Stimulated activated naive CD8-positive, alpha-beta T cell treated with anti-CD3 and anti-CD28 coated beads, Interleukin-15, Interleukin-2, amounts not matched to agents 100 ng/mL and 50 ng/mL, for 24 hours (primary cell): ENCODE results near the gene TRMT5.

Experiments used
- H3K27ac Mint-ChIP-seq: one replicate; pipeline ENCODE4 v1.8.0; 2021; ENCODE audit warnings: mild to moderate bottlenecking, mixed read lengths
- H3K27me3 Mint-ChIP-seq: one replicate; pipeline ENCODE4 v1.8.0; 2021; ENCODE audit warnings: mixed read lengths
- H3K36me3 Mint-ChIP-seq: one replicate; pipeline ENCODE4 v1.8.0; 2021; ENCODE audit warnings: low read depth, mixed read lengths
- H3K4me1 Mint-ChIP-seq: one replicate; pipeline ENCODE4 v1.8.0; 2021; ENCODE audit warnings: low read depth, mixed read lengths
- H3K4me3 Mint-ChIP-seq: one replicate; pipeline ENCODE4 v1.8.0; 2021; ENCODE audit warnings: mild to moderate bottlenecking, mixed read lengths
- H3K9me3 Mint-ChIP-seq: one replicate; pipeline ENCODE4 v1.8.0; 2021; ENCODE audit warnings: mixed read lengths

Gene TRMT5

DNA sequence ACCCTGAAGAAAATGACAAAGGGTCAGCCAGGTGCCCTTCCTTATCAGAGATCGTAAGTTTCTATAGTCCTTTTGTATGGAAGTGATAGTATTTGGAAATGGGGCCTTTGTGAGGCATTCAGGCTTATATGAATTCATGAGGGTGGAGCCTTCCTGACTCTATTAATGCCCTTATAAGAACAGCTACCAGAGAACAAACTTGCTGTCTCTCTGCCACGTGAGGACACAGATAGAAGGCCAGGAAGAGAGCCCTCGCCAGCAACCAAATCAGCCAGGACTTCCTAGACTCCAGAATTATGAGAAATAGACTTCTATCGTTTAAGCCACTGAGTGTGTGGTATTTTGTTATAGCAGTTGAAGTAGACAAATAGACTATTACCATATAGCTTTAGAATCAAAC lies 36.7 kb downstream of the TRMT5 start:
- Mint-ChIP-seq H3K9me3 (peaks cover 3% of the 10 kb centered on the region), H3K4me1 (peaks cover 12% of the 10 kb centered on the region), H3K27me3 (no peaks in the 10 kb centered on the region), H3K4me3 (no peak overlapping the region), H3K27ac (no peak overlapping the region), H3K36me3 (peaks cover 14% of the 10 kb centered on the region)

DNA sequence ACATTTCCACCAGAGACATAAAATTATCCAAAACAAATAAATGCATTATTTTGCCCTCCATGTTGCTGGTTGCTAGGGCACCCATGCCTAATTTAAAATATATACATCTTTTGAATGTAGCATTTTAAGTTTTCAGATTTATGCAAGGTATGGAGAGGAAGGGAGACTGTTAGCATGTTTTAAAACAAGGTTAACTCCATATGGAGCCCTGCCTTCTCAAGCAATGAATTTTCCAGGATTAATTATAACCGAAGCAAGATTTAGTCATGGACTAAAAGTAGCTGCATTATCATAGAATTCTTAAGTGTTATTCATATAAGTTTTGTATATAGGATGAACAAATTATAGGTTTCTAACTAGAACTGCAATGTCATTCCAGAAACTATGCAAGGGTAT lies 37.2 kb downstream of the TRMT5 start:
- H3K4me1 Mint-ChIP-seq, result peaks cover 12% of the 10 kb centered on the region
- H3K9me3 Mint-ChIP-seq, result peaks cover 4% of the 10 kb centered on the region
- H3K27me3 Mint-ChIP-seq, result no peaks in the 10 kb centered on the region

DNA sequence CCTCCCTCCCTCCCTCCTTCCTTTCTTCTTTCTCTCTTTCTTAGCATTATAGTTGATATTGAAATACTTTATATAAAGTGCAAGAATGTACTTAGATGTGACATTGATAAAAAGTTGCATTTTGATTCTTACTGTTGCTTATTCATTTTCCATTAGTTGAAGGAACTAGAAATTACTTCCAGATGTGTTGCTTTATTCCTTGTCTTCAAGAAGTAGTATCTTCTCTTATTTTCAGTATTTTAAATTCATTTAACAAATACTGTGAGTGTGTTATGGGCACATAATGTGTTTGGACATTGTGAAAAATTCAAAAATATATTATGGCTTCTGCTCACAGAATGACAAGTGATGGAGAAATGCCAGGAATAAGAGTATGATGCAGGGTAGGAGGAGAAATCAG lies 45.6 kb downstream of the TRMT5 start:
- no peaks in the 10 kb centered on the region for H3K27me3 Mint-ChIP-seq
- no peak overlapping the region for H3K4me3 Mint-ChIP-seq
- H3K27ac Mint-ChIP-seq, result no peak overlapping the region

More for the DNA sequence above, 37.2 kb downstream of the TRMT5 start:
- H3K27ac Mint-ChIP-seq, result no peak overlapping the region
- H3K36me3 Mint-ChIP-seq, result peaks cover 14% of the 10 kb centered on the region
- no peak overlapping the region for H3K4me3 Mint-ChIP-seq

DNA sequence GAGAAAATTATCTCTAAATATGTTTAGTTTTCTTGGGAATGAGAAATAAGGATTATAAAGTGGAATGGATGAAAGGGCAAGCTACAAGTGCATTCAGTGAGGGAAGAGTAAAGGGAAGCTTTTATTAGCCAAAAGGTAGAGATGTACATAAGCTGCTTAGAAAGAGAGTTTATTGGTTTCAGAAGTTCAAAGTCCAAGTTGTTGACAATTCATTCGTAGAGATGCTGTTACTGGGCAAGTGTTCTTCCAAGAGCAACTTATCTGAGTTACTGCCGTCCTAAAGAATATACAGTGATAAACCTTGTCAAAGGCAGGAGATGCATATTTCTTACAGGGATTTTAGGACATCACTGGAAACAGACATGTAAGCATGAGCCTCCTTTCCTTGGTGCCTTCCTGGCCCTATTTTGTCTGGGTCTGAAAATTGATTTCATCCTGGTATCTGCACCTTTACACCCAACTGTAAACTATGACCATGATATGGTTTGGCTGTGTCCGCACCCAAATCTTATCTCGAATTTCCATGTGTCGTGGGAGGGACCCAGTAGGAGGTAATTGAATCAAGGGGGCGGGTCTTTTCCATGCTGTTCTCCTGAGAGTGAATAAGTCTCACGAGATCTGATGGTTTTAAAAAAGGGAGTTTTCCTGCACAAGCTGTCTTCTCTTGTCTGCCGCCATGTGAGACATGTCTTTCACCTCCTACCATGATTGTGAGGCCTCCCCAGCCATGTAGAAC lies 46.8 kb downstream of the TRMT5 start:
- Mint-ChIP-seq H3K27ac (no peak overlapping the region), H3K36me3 (peaks cover 11% of the 10 kb centered on the region), H3K9me3 (peaks cover 5% of the 10 kb centered on the region), H3K4me3 (no peak overlapping the region), H3K4me1 (no peaks in the 10 kb centered on the region), H3K27me3 (no peaks in the 10 kb centered on the region)

More for the DNA sequence above, 45.6 kb downstream of the TRMT5 start:
- peaks cover 11% of the 10 kb centered on the region for H3K36me3 Mint-ChIP-seq
- H3K9me3 Mint-ChIP-seq, result peaks cover 5% of the 10 kb centered on the region
- no peaks in the 10 kb centered on the region for H3K4me1 Mint-ChIP-seq

GRCh38 chr14:60931218-60931617 lies 49.7 kb downstream of the TRMT5 start:
- Mint-ChIP-seq H3K27ac (no peak overlapping the region), H3K27me3 (no peaks in the 10 kb centered on the region), H3K4me3 (no peak overlapping the region), H3K9me3 (no peaks in the 10 kb centered on the region), H3K4me1 (no peaks in the 10 kb centered on the region), H3K36me3 (peaks cover 17% of the 10 kb centered on the region)

DNA sequence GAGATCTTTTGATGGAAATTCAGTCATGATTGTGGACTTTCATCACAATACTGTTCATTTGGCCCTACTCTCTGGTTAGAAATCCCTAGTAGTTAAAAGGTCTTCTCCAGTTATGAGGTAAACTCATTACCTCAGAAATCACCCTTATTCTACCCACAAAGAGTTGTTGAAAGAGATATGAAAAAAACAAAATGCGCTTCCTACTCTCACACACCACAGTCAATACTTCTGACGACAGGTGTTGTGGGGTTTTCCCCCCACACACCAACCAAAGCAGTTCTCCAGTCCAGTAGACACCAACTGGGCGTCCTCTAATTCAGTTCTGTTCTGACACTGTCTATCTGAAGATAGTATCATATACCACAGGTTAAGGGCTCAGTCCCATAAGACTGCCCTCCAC lies 54.9 kb downstream of the TRMT5 start:
- peaks cover 6% of the 10 kb centered on the region for H3K36me3 Mint-ChIP-seq
- H3K27me3 Mint-ChIP-seq, result no peaks in the 10 kb centered on the region
- no peak overlapping the region for H3K4me3 Mint-ChIP-seq
- H3K9me3 Mint-ChIP-seq, result no peaks in the 10 kb centered on the region
- H3K27ac Mint-ChIP-seq, result no peak overlapping the region
- H3K4me1 Mint-ChIP-seq, result no peaks in the 10 kb centered on the region

- no peaks in the 10 kb centered on the region for H3K27me3 Mint-ChIP-seq
- H3K9me3 Mint-ChIP-seq, result no peaks in the 10 kb centered on the region
- H3K36me3 Mint-ChIP-seq, result peaks cover 6% of the 10 kb centered on the region
- H3K27ac Mint-ChIP-seq, result no peak overlapping the region
- H3K4me3 Mint-ChIP-seq, result no peak overlapping the region
- H3K4me1 Mint-ChIP-seq, result no peaks in the 10 kb centered on the region
These were observed 55.6 kb downstream of the TRMT5 start for GRCh38 chr14:60925286-60925685.

GRCh38 chr14:60922050-60922449 lies 58.8 kb downstream of the TRMT5 start:
- peaks cover 16% of the 10 kb centered on the region for H3K36me3 Mint-ChIP-seq
- H3K9me3 Mint-ChIP-seq, result no peaks in the 10 kb centered on the region
- H3K27ac Mint-ChIP-seq, result no peak overlapping the region
- no peaks in the 10 kb centered on the region for H3K27me3 Mint-ChIP-seq
- H3K4me1 Mint-ChIP-seq, result no peaks in the 10 kb centered on the region
- no peak overlapping the region for H3K4me3 Mint-ChIP-seq
